Neuronal stem cell (in vitro differentiated cells): ENCODE data around the gene ZBTB42.

Experiments used
- DNase-seq: peaks from one replicate; pipeline ENCODE4 v3.0.0-alpha.2; 2013; ENCODE audit warnings: low spot score
- H2AFZ ChIP-seq: one replicate; pipeline ENCODE4 v1.6.1; 2013; ENCODE audit warnings: mild to moderate bottlenecking, low read length, inconsistent platforms
- H2AK5ac ChIP-seq: 2 replicates; pipeline ENCODE4 v1.6.1; 2013; ENCODE audit warnings: low read depth, mild to moderate bottlenecking, inconsistent platforms, low read length, moderate library complexity, mixed read lengths
- H2BK120ac ChIP-seq: 2 replicates; pipeline ENCODE4 v1.6.1; 2013; ENCODE audit warnings: low read depth, mild to moderate bottlenecking, inconsistent platforms, low read length, moderate library complexity, mixed read lengths
- H2BK12ac ChIP-seq: one replicate; pipeline ENCODE4 v1.6.1; 2013; ENCODE audit warnings: low read length, inconsistent platforms
- H2BK15ac ChIP-seq: 2 replicates; pipeline ENCODE4 v1.6.1; 2013; ENCODE audit warnings: mild to moderate bottlenecking, low read length, inconsistent platforms, mixed read lengths
- H2BK5ac ChIP-seq: one replicate; pipeline ENCODE4 v1.6.1; 2013; ENCODE audit warnings: inconsistent platforms, mild to moderate bottlenecking, low read length, moderate library complexity
- H3K14ac ChIP-seq: one replicate; pipeline ENCODE4 v1.6.1; 2013; ENCODE audit warnings: low read length, inconsistent platforms
- H3K18ac ChIP-seq: 2 replicates; pipeline ENCODE4 v1.6.1; 2013; ENCODE audit warnings: low read length, inconsistent platforms
- H3K23ac ChIP-seq: 2 replicates; pipeline ENCODE4 v1.6.1; 2013; ENCODE audit warnings: low read depth, mild to moderate bottlenecking, mixed read lengths, low read length, inconsistent platforms; ENCODE audit not compliant: poor library complexity
- H3K27ac ChIP-seq: replicated peaks from 3 replicates; pipeline ENCODE4 v1.5.1; 2013; ENCODE audit warnings: low read length, inconsistent platforms
- H3K27me3 ChIP-seq, 3 experiments: 2 replicates each; pipeline ENCODE4 v1.6.1; 2013; ENCODE audit warnings: low read length in 3 of 3, mild to moderate bottlenecking in 2 of 3, inconsistent platforms in 1 of 3, low read depth in 1 of 3, mixed read lengths in 1 of 3, moderate library complexity in 1 of 3; ENCODE audit not compliant: control insufficient read depth in 3 of 3, insufficient read depth in 3 of 3
- H3K36me3 ChIP-seq, 2 donors: replicated peaks in 1 of 2; 2 replicates each; pipeline ENCODE4 v1.6.1; 2013; ENCODE audit warnings: low read length in 2 of 2; ENCODE audit not compliant: control insufficient read depth in 2 of 2, insufficient read depth in 2 of 2
- H3K4ac ChIP-seq: 2 replicates; pipeline ENCODE4 v1.6.1; 2013; ENCODE audit warnings: inconsistent platforms, mild to moderate bottlenecking, low read length, moderate library complexity
- H3K4me1 ChIP-seq, 2 donors: 1 replicate in 1 of 2; 2 replicates in 1 of 2; pipeline ENCODE4 v1.6.1; 2013; ENCODE audit warnings: low read length in 2 of 2, low read depth in 1 of 2; ENCODE audit not compliant: control insufficient read depth in 2 of 2, insufficient read depth in 1 of 2
- H3K4me2 ChIP-seq: one replicate; pipeline ENCODE4 v1.6.1; 2013; ENCODE audit warnings: mild to moderate bottlenecking, low read length, inconsistent platforms; ENCODE audit not compliant: insufficient read depth, poor library complexity, severe bottlenecking
- H3K4me3 ChIP-seq, 2 donors: 2 replicates each; pipeline ENCODE4 v1.5.1; 2013; ENCODE audit warnings: low read length in 2 of 2, mild to moderate bottlenecking in 2 of 2, inconsistent platforms in 1 of 2, moderate library complexity in 1 of 2
- H3K79me1 ChIP-seq: one replicate; pipeline ENCODE4 v1.6.1; 2013; ENCODE audit warnings: low read depth, mild to moderate bottlenecking, inconsistent platforms, low read length, moderate library complexity
- H3K9ac ChIP-seq: one replicate; pipeline ENCODE4 v1.6.1; 2013; ENCODE audit warnings: mild to moderate bottlenecking, low read depth, low read length, inconsistent platforms; ENCODE audit not compliant: poor library complexity
- H3K9me3 ChIP-seq, 2 donors: replicated peaks in 1 of 2; 2 replicates each; pipeline versions ENCODE3 to v1.6.1; 2013; ENCODE audit warnings: low read length in 2 of 2, mild to moderate bottlenecking in 2 of 2, inconsistent platforms in 1 of 2, low read depth in 1 of 2, mixed read lengths in 1 of 2, moderate library complexity in 1 of 2; ENCODE audit not compliant: control insufficient read depth in 2 of 2, insufficient read depth in 1 of 2
- H4K8ac ChIP-seq: one replicate; pipeline ENCODE4 v1.6.1; 2013; ENCODE audit warnings: low read depth, mild to moderate bottlenecking, inconsistent platforms, low read length, moderate library complexity
- H4K91ac ChIP-seq: one replicate; pipeline ENCODE4 v1.6.1; 2013; ENCODE audit warnings: low read length, low read depth, mild to moderate bottlenecking, inconsistent platforms; ENCODE audit not compliant: poor library complexity
- WGBS, 2 donors: extraction: QIAGEN DNeasy Blood & Tissue Kit; methylation state at CpG; one replicate each; pipeline ENCODE4 v1.1.7; 2013; ENCODE audit warnings: missing lambda C conversion rate in 2 of 2, mixed read lengths in 1 of 2; ENCODE audit not compliant: insufficient read length in 2 of 2, insufficient replicate concordance in 1 of 2; ENCODE audit errors: extremely low coverage in 2 of 2; 5-methylcytosine and 5-hydroxymethylcytosine counted together

The ZBTB42 gene

DNA sequence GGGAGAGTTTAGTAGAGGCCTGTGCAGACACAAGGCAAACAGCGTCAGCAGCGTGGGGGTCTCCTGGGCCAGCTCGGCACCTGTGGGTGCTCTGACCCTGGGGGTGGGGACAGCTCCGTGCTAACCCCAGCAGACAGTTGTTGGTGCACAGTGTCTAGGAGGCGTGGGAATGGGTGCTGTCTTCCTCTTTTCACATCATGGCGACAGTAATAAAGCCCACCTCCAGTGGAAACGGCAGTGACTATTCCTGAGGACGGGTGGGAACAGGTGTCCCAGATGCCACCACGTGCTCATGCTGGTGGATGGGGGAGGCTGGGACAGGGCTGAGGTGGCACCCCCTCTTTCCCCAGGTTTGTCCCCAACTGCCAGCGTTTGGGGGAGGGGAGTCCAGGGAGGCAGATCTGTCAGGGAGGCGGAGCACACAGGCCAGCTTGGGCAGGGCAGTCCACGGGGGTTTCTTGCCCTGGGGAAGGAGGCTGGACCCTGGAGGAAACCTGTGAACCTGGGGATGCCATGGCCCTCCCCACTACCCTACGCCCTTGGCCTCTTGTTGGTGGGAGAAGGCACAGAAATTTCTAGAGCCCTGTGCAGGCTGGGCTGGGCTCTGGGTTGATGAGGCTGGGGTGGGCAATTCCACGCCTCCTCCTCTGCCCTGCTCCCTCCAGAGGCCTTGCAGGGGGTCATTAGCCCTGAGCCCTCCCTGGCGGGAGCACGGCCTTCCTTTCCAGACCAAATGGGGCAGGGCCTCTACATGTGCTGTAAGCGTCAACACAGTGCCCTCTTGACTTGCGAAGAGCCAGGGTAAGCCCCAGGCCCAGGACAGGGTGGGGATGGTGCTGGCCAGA, 3.8 kb downstream of the ZBTB42 start:
- Histone ChIP-seq H3K14ac (no peak overlapping the region), H3K4me1 (peaks cover 5 to 16% of the 10 kb centered on the region in 2 donors), H2BK12ac (no peak overlapping the region), H2BK120ac (peak overlapping the region; percentile 72), H3K79me1 (peaks cover 5% of the 10 kb centered on the region), H2AK5ac (peak overlapping the region; percentile 81), H3K4me3 (no peak overlapping the region), H3K27me3 (peaks cover 20 to 35% (median 27%) of the 10 kb centered on the region in 3 experiments), H3K9ac (no peak overlapping the region), H4K91ac (no peak overlapping the region), H3K36me3 (no peaks in the 10 kb centered on the region), H2BK5ac (peak overlapping the region; percentile 48), H3K9me3 (peaks cover 0 to 1% of the 10 kb centered on the region in 2 donors), H4K8ac (no peak overlapping the region), H3K18ac (no peak overlapping the region), H3K23ac (peak overlapping the region; percentile 43), H2AFZ (no peak overlapping the region), H3K4ac (no peak overlapping the region), H3K4me2 (no peak overlapping the region), H2BK15ac (no peak overlapping the region), H3K27ac (no peak overlapping the region)
- DNase-seq = no peak
- no CpG with 5 or more reads among the region's 18 CpGs for WGBS, 2 donors

DNA sequence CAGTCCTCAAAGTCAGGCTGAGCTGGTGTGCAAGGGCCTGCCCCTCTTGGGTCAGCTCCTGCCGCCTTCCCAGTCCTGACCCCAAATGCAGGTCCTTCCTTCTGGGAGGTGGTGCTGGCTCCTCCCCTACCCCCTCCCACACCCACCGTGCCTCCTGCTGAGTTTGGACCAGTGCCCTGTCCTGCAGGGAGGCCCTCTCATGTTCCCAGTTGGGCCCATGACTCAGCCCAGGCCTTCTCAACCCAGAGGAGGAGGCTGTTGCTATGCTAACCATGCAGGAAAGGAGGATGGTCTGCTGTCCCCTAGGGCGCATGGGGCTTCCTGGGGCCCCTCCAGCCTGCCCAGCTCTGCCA, 4.4 kb downstream of the ZBTB42 start:
- Histone ChIP-seq H2BK12ac (no peak overlapping the region), H3K9ac (no peak overlapping the region), H3K4me3 (no peak overlapping the region), H4K8ac (no peak overlapping the region), H2AFZ (no peak overlapping the region), H3K27me3 (peaks cover 17 to 30% (median 23%) of the 10 kb centered on the region in 3 experiments), H3K4me1 (peaks cover 2 to 15% of the 10 kb centered on the region in 2 donors), H3K4me2 (no peak overlapping the region), H3K79me1 (peaks cover 5% of the 10 kb centered on the region), H3K23ac (no peak overlapping the region), H3K14ac (peak overlapping the region; percentile 21), H2BK5ac (peak overlapping the region; percentile 66), H2BK15ac (peak overlapping the region; percentile 67), H2BK120ac (peak overlapping the region; percentile 72), H3K9me3 (peaks cover 0 to 1% of the 10 kb centered on the region in 2 donors), H4K91ac (no peak overlapping the region), H3K36me3 (no peaks in the 10 kb centered on the region), H3K27ac (no peak overlapping the region), H3K18ac (no peak overlapping the region), H3K4ac (no peak overlapping the region), H2AK5ac (no peak overlapping the region)
- no CpG with 5 or more reads among the region's 3 CpGs for WGBS, 2 donors
- DNase-seq = no peak

GRCh38 chr14:104805941-104806624, 5.2 kb downstream of the ZBTB42 start:
- H2BK120ac ChIP-seq = no peak overlapping the region
- H3K9ac ChIP-seq = no peak overlapping the region
- H2AK5ac ChIP-seq = no peak overlapping the region
- no peak overlapping the region for H2BK12ac ChIP-seq
- H2AFZ ChIP-seq = no peak overlapping the region
- peaks cover 5% of the 10 kb centered on the region for H3K79me1 ChIP-seq
- no peak overlapping the region for H3K4me2 ChIP-seq
- no peak overlapping the region for H3K4me3 ChIP-seq
- no peak overlapping the region for H3K4ac ChIP-seq
- peak overlapping the region; percentile 43 for H4K8ac ChIP-seq
- no peaks in the 10 kb centered on the region for H3K36me3 ChIP-seq
- WGBS, 2 donors = no CpG with 5 or more reads among the region's 14 CpGs
- peaks cover 14 to 25% (median 20%) of the 10 kb centered on the region in 3 experiments for H3K27me3 ChIP-seq
- H3K18ac ChIP-seq = peak overlapping the region; percentile 71
- peaks cover 0 to 1% of the 10 kb centered on the region in 2 donors for H3K9me3 ChIP-seq
- peak overlapping the region; percentile 66 for H2BK5ac ChIP-seq
- DNase-seq = no peak
- no peak overlapping the region for H4K91ac ChIP-seq
- peaks cover 2 to 13% of the 10 kb centered on the region in 2 donors for H3K4me1 ChIP-seq
- no peak overlapping the region for H2BK15ac ChIP-seq
- H3K27ac ChIP-seq = no peak overlapping the region
- no peak overlapping the region for H3K23ac ChIP-seq
- H3K14ac ChIP-seq = peak overlapping the region; percentile 31
